Fibroblast of skin of left quadriceps (primary cell): ENCODE results near the gene DNAH9.
"Not testable (repeated sequence)": the region's sequence is repeated elsewhere in the genome, so short reads cannot be mapped to it uniquely, and the experiment has no call there.

Experiments
- DNase-seq, 2 experiments: peaks; one replicate each; pipeline ENCODE4 v3.0.0-alpha.2; 2013; ENCODE audit warnings: low read depth in 2 of 2

Gene DNAH9

DNA sequence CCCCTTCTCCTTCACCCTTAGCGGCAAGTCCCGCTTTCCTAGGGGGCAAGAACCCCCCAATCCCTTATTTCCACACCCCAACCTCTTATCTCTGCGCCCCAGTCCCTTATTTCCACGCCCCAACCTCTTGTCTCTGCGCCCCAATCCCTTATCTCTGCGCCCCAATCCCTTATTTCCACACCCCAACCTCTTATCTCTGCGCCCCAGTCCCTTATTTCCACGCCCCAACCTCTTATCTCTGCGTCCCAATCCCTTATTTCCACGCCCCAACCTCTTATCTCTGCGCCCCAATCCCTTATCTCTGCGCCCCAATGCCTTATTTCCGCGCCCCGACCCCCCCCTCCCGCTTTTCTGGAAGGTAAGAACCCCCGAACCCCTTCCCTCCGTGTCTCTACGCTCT, 374.5 kb downstream of the DNAH9 start:
- DNase-seq = not testable (repeated sequence)

DNA sequence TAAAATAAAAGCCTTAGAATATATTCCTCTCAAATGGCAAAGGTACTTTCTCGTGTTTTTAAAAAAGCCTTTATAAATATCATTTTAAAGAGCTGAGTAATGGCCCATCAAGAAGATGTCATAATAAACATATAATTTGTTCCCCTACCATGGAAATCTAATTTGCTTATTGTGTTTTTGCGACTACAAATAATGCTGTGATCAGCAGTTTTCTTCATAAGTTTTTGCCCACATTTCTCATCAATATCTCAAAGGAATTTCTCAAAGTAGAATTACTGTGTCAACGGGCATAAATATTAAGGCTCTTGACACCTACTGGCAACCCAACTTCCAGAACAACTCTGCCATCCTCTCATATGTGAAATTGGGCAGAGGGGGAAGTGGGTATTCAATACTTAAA, 381.5 kb downstream of the DNAH9 start:
- no peak for DNase-seq

DNA sequence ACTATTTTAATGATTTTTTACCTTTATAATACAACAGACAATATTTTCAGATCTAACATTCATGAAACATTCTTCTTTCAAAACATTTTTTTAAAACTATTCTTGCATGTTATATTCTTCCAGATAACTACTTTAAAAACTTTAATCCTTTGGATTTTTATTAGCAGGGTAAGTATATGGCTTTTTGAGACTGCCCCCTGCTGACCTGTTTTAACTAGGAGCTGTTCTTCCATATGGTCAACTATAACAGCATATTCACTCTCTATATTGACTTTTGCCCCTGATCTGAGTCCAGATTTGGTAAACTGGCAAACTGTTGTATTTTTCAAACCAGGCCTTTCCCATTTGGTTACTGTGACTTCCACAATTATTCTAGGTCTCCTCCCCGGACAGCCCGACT, 382.5 kb downstream of the DNAH9 start:
- no peak for DNase-seq

DNA sequence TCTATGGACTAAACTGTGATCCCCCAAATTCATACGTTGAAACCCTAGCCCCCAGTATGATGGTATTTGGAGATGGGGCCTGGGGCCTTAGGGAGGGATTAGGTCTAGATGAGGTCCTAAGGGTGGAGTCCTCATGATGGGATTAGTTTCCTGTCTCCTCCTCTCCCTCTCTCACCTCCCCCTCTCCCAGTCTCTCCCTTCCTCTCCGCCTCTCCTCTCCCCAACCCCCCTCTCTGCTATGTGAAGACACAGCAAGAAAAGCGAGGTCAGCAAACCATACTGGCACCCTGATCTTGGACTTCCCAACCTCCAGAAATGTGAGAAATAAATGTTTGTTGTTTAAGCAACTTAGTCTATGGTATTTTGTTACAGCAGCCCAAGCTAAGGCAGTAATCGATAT, 383.6 kb downstream of the DNAH9 start:
- DNase-seq = no peak

DNA sequence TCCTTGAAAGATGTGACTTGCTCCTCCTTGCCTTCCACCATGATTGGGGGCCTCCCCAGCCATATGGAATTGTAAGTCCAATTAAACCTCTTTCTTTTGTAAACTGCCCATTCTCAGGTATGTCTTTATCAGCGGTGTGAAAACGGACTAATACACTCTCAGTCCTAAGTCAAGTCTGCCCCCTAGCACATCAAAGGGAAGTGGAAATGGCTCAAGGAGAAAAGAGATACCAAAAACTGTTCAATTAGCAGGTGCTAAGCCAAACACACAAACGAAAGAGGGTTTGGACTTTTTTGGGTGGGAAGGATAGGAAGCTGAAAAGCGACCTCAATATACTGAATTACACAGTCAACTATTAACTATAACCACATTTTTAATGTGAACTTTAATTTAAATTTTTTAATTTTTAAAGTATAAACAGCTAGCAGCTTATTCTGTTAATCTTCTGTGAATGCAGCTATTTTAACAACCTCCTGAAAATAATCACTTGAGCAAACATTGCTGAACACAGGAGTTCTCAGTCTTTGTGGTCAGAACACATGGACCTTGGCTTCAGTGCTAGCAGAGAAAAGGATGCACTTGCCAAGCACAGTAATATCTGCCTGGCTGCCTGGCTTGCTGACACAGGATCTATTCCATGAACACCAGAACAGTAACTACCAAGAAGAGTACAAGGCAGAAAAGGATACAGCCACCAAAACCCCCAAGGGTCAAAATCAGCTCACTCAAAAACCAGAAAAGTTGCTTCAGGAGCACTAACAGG, 388.1 kb downstream of the DNAH9 start:
- DNase-seq = no peak

DNA sequence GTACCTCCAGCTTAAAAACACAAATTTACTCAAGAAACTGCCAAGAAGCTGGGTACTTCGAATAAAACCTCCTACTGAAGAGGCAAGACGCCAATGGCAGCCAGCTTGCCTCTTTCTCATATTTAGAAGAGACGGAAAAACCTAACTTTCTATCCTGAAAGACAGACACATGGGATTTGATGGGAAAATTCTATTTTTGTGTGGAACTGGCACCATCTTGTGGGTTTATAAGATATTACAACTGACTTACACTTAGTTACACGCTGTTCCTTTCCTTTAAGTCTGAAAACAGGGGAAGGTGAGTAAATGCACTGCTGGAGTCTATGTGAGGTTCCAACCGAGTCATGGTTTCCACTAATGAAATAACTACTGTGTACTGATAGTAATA, 388.7 kb downstream of the DNAH9 start:
- peak; percentile 12 to 20 for DNase-seq

DNA sequence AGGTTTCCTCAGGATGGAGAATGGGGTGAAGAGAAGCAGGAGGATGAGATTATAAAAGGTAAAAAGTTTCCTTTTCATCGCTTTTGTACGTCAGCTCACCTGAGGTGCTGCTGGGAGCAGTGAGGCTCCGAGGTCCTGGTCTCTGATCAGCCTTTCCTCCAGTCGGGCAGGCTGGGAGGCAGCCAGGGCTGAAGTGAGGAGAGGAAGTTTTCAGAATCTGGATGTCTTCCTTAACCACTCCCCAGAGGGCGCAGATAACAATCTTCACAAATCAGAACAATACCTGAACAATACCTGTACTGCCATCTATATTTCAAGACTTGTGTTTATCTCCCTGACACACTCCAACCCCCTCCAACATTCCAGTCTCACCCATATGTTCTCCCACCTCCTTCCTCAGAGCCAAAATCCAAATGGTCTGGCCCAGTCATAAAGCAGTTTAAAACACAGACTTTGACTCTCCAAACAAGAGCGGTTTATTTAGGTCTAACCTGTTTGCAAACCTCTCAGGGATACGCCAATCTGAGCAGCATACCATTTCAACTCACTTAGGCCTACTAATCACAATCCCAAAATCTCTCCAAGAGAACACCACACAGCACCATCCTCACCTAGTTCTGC, 392.2 kb downstream of the DNAH9 start:
- DNase-seq = no peak

DNA sequence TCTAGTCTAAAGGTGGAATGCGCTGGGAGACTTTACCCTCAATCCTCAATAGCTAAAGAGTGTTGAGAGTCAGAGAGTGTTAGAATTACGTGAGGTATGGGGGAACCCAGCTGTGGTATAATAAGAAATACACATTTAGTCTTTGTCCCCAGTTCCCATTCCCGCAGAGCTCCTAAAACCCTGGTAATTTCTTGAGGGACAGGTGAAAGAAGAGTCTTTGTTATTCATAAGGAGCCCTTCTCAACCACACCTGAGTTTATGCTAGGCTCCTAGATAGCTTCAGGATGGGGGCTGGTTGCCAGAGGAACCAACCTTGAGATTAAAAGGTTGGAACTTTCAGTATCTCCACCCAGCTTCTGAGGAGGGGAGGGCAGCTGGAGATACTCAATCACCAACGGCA, 393.2 kb downstream of the DNAH9 start:
- DNase-seq = no peak

DNA sequence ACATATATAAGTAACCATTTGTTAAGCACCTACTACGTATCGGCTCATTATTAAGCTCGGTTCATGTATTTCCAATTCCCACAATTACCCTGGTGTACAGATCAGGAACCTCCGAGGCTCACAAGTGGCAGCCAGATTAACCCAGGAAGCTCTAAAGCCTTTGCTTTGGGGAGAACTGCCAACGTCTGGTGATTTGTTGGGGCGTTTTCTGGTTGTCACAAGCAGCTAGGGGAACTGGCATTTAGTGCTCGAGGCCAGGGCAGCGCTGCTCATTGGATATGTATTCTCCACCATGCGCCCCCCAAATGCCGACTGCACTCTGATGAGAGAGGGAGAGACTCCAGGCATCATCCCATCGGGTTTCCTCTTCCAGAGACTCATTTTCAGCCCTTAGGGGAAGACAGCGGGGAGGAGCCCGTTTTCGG, 398.5 kb downstream of the DNAH9 start:
- DNase-seq = peak in 1 of 2 experiments; percentile 7

DNA sequence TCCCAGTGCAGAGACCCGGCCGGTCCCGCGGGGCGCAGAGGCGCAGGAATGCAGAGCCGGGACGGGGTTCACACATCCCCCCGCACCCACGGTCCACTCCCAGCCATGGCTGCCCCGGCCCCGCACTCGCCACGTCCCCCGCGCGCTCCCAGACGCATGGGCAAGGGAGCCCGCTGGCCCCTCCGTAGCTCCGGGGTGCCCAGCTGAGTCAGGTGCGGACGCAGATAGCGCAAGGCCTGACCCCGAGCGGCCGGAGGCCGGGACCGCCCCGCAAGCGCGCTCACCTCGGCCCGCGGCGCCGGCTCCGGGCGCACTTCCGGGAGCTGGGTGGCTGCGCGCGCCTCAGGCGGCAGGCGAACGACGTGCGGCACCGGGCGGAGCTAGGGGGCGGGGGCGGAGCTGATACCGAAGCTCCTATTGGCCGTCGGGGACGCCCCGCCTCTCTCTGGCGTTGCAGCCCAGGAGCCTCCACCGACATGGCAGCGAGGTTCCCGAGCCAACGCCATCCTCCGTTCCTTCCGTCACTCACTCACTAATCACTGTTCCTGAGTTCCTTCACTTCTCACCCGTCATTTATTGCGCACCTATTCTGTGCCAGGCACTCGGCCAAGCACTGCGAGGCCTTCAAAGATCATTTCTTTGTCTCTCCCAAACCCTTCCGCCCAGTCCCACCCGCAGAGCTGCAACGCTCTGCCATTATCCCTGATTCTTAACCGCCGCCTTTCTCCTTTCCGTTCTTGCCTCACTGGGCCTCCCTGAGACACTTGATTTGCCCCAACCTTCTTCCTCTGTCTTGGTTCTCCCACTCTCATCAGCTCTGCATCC, 399.1 kb downstream of the DNAH9 start, which contains the start of gene ZNF18:
ZNF18 (minus strand) TSS at position 329 of the 825 bp plus-strand sequence. CDS start 4,646 bp downstream, outside the sequence.
- DNase-seq = peak; percentile 79 to 80

DNA sequence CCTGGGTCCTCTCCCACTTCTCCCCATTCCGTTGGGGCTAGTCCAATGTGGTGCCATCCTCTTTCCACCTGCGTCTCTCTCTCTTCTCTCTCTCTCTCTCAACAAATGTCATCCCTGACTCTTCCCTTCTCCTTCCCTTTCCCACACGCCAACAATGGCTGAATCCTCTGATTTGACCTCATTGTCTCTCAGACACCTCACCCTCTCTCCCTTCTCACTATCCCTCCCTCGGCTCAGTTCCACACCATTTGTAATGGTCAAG, 399.6 kb downstream of the DNAH9 start:
- DNase-seq = no peak

DNA sequence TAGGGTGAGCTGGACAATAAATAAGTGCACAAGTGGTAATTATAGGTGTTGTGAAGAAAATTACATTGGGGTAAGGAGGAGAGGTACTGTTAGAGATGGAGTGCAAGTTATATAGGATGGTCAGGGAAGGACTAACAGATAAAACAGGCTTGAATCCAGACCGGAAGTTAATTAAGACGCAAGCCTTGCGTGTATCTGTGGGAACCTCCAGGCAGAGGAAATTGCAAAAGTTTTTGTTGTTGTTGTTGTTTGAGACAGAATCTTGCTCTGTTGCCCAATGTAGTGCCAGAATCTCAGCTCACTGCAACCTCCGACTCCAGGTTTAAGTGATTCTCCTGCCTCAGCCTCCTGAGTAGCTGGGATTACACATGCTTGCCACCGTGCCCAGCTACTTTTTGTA, 401.4 kb downstream of the DNAH9 start:
- DNase-seq = no peak

DNA sequence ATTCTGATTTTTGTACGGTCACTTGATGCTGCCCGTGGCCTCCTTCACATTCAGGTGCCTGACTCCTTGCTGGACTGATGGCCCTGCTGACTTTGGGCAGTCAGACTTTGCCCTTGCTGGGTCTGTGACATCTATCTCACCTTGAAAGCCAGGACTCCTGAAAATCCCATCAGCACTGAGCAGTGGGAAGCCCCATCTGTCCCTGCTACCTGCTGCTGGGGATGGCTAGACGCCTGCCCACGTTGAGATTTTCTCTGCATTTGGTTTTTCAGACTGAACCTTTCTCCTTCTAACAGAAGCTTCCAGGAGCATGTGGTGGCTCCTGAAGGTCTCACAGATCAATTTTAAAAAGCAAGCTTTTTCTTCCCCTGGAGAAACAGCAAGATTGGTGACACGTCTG, 409.2 kb downstream of the DNAH9 start:
- DNase-seq = no peak
